SIG-M5 (cell line): ENCODE data around the gene RTKN.
"Not testable (repeated sequence)": the region's sequence is repeated elsewhere in the genome, so short reads cannot be mapped to it uniquely, and the experiment has no call there.

Experiments used
- DNase-seq: peaks from one replicate; lab custom pipeline; 2025; lab: John Stamatoyannopoulos, UW

Gene RTKN

DNA sequence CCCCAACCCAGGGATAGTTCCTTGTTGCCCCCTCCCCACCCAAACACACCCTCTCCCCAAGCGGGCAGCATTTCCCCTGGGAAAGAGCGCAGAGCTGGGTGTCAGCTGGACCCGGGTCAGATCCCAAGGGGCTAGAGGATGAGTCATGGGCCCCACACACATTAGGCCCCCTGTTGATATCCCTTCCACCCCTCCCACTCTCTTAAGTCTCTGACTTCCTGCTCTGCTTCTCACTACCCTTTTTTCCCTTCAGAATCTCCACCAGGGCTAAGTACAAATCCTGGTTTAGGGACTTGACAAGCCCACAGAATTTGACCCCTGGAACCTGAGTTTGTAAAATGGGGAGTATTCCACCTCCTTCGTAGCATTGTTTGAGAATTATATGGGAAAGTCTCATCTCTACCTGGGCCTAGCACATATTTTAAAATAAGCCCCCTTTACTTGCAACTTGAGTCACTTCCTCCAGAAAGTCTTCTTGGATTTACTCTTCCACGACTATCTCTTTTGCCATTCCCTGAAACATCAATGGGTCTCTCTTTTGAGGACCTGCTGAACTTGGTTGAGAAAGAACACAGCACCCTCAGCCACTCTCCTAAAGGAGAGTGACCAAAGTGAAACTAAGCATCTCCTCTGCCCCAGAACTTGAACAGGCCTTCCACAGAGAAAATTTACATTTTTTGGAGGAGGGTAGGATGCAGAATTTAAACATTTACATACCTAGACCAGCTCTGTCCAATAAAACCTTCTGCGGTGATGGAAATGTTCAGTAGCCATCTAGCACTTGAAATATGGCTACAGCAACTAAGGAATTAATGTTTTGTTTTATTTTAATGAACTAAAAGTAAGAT is 4.7 kb downstream of the RTKN start:
- DNase-seq = no peak

DNA sequence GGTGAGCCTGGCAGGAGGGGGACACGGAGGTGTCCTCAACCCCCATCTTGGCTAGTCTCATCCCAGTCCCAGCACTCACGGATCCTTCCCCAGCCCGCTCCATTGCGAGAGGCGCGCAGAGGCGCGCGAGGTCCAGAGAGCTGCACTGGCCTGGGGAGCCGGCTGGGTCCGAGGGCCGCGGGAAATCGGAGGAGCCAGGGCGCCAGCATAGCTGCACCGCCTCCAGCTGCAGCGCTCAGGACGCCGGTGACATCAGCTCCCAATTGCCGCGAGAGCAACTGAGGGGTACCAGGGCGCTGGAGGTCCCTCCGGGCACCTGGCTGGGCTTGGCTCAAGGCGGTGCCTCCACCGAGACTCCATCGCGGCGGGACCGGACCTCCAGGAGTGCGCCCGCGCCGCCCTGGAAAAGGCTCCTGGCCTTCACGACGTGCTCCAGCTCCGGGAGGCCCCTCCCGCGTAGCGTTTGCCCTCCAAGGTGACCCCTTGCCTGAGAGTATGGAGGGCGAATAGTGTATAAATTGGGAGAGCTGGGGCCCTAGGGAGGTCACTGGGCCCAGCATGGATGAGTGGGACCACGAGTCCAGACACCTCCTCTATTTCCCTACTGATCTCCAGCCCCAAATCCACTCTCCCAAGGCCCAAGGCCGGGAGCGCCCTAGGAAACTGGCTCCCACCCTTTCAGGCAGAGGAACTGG is 5.5 kb downstream of the RTKN start:
- DNase-seq = no peak

DNA sequence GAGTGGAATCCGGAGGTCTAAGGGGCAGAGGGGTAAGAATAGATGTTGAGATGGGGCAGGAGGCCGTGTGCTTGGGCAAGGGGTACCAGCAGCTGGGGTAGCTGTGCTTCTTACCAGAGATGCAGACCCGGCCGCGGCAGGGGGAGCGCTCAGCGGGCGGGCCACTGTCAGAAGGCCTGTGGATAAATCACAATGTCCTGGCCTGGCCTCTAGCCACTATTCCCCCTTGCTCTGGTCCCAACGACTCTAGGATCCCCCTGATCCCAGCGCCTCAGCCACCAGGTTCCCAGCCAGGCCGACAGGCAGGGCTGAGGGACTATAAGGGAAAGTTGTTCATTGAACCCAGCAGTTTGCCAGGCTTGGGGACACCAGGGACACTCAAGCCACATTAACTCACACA is 11.2 kb downstream of the RTKN start:
- DNase-seq = no peak

DNA sequence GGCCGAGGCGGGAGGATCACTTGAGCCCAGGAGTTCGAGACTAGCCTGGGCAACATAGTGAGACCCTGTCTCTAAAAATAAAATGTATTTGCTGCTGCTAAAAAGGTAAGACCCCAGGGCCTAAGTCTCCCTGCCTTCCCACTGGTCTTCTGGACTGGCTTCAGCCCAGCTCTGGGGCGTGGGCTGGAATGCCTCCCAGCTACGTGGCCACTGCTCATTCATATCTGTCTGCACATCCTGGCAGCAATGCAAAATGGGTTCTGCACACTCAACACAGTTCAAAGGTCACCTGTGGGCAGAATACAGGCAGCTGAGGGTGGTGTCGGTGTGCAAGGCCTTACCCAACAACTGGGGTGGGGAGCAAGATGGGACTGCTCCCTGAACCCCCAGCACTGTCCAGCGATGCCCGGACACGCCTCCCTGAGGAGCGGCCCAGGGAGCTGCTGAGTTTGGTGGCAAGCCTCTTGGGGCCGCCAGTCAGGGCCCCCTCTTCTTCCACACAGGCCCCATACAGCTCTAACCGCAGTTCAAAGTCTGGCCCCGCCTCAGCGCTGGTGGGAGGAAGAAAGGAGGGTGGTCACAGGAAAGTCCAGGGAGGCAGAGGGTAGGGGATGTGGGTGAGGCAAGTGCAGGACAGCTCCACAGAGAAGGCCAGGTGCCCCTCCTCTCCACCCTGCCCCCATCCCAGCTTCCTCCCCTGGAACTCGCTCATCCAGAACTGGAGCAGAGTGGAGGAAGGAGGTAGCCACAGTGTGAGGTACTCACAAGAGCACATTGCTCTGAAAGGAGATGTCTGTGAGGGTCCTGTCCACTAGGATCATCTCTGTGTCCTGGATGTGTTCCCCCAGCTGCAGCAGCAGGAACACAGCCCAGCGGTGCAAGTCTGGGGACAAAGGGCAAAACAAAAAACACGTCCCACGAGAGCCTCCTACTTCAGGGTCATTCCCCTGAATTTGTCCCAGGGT is 12.0 kb downstream of the RTKN start:
- no peak for DNase-seq

DNA sequence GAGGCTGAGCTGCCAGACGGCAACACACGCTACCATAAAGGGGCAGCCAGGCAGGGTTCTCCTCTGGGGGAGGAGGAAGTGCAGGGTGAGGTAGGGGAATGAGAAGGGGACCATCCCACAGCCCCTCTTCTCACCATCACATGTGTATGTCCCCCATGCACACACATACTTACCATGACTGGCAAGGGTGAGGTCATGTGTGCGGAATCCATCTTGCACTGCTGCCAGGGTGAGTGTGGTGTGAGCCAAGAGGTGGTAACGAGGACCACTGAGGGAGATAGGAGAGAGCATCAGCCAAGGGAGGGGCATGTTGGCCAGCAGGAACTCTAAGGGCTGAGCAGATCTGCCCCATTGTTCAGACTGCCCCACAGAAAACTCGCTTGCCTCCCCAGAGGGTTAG is 13.1 kb downstream of the RTKN start:
- DNase-seq = no peak

DNA sequence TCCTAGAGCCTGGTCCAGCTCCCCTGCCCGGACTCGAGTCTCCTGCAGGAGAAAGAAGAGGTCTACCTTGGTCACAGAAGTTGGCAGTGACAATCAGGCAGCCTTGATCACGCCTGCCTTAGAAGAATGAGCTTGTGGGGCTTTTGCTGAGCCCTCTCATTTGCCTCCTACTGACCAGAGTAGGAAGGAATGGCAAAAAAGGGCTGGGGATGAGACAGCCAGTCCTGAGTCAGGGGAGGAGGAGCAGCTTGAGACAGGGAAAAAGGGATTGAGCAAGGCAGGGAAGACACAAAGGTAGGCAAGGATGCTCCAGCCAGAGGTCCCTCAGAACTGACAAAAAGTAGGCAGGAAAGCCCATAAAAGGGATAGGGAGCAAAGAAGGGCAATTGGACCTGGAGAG is 14.2 kb downstream of the RTKN start:
- DNase-seq = no peak

DNA sequence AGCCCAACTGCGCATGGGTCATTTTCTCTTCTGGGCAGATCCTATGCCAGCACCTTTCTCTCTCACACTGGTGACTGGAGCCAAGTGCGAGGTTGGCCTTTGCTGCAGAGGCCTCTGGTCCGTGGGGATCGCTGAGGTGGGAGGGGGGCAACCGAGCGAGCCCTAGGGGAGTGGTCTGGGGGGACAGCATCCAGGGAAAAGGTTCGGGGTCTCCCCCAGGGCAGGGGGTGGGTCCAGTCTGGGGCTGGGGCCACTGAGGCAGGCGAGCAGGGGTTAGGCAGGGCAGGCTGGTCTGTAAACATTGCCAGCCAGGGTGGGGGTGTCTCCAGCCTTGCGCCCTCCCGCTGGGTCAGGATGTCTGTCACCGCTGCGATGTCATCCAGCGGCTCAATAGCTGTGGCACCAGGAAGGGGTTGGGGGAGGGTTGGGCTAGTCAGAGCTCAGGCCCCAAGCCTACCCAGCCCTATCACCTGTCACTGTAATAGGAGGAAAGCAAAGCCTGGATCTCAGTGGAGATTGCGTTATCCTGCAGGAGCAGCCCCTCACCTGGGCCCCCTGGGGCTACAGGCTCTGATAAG is 15.5 kb downstream of the RTKN start:
- DNase-seq = no peak

DNA sequence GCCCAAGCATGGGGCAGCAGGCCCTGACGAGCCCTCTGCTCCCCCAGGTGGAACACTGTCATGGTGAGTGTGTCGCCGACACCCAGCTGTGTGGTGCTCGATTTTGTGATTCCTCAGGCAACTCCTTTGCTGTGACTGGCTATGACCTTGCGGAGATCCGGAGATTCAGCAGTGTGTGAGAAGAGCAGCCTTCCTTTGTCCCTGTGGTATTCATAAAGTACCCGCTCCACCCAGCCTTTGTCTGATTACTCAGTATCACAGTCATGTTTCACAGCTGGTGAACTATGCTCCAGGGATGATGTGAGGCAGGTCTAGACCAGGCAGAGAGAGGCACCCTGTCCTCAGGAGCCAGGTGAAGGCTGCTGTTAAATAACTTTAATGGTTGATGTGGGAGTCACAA is 16.2 kb downstream of the RTKN start:
- no peak for DNase-seq

DNA sequence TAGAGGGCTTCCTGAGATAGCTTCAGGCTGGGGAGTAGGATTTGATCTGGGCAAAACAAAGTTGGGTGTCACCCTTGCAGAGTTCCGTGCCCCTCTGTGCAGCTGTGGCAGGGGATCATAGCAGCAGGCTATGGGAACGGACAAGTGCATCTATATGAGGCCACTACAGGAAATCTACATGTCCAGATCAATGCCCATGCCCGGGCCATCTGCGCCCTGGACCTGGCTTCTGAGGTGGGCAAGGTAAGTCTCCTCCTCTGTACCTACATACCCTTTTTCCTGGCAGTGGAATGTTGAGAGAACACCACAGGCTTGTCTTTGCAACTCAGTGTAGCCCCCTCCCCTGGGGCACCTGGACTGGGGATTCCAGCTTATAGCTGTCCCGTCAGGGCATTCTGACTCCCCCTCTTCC is 16.7 kb downstream of the RTKN start:
- no peak for DNase-seq

DNA sequence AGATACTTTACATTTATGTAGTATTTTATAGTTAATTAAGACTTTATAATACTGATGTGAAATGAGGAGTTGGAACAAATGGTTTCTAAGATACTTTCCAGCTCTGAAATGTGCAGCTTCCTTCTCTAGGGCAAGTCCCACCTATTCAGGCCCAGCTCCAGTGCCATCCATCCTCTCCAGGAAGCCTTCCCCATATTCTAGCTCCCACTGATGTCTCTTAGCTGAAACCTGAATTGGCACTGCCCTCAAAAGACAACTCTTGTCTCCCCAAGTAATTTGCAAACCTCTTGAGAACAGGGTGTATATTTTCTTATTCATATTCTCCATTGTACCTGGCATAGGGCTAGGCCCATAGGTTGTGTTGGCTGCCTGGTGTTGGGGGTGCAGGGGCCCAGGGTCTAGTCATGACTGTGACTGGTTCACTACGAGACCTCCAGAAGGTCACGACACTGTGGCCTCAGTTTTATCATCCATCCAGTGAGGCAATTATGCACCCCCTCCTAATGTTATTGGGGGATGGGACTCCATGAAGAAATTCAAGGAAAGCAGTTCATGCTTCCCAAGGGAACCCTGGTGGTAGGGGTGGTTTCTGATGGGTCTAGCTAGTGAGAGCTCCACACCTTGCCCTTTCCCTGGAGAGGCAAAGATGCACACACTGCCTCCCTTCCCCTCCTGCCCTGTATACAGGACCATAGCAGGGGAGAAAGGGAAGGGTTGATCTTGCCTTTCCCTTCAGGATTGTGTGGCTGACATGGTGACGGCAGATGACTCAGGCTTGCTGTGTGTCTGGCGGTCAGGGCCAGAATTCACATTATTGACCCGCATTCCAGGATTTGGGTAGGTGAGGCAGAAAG is 17.4 kb downstream of the RTKN start:
- DNase-seq = no peak

DNA sequence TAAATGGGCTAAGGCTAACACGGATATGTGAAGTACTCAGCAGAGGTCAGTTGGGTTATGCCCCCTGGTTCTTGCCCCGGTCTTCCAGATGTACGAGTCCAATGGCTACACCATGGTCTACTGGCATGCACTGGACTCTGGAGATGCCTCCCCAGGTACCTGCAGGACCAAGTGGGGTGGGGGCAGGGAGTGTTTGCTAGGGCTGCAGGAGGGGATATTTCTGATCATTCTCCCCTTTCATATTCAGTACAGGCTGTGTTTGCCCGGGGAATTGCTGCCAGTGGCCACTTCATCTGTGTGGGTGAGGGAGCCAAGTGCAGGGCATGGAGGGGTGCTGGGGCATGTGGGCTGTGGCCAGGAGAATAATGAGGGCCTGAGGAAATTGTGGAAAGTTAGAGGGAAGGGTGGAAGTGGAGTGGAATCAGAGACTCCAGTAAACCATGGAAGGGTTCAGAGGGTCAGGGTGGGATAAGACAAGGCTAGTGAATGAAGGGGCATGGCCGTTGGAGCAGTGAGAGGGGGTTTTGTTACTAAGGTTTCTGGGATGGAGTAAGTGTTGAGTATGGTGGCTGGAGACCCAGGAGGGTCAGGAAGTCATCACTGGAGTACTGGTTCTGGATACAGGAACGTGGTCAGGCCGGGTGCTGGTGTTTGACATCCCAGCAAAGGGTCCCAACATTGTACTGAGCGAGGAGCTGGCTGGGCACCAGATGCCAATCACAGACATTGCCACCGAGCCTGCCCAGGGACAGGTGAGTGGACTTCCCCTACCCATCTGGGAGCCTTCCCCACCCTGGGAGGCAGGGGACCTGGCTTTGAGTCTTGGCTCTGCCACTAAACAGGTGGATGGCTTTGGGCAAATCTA is 18.3 kb downstream of the RTKN start:
- DNase-seq = no peak

DNA sequence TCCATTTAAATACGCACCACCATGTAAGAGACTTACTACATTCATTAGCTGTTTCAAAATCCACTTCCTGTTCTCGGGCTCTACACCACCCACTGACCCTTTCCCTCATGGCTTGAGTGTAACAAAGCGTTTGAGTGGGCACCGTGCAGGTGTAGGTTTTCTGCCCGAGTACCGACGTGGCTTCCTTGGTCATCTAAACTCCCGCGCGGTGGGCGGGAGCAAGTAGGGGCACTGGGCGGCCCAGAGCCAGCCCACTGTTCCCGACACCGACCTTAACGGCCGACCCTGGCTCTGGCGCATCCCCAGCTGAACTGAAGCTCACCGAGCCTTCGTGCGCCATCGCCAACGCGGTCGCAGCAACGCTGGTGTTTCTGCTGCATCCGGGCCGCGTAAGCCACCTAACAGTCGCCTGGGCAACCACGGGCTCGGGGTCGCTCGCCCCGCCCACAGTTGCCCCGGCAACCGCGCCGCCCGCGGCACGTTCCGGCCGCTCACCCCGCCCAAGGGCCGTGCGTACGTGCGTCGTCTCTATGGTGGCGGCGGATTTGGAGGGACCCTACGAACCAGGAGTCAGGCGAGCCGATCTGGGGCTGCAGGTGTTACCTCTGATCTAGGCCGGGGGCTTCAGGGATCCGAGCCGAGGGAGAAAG is 20.4 kb downstream of the RTKN start, which contains the start of the genes C2orf81 and WDR54:
Gene C2orf81, minus strand, starts transcription at position 399 of the 650 bp plus-strand sequence. Its CDS starts 59 bp downstream, at position 340.
Gene WDR54, plus strand, starts transcription at position 510 of the 650 bp plus-strand sequence. CDS start 424 bp downstream, outside the sequence.
- DNase-seq = peak; percentile 58

DNA sequence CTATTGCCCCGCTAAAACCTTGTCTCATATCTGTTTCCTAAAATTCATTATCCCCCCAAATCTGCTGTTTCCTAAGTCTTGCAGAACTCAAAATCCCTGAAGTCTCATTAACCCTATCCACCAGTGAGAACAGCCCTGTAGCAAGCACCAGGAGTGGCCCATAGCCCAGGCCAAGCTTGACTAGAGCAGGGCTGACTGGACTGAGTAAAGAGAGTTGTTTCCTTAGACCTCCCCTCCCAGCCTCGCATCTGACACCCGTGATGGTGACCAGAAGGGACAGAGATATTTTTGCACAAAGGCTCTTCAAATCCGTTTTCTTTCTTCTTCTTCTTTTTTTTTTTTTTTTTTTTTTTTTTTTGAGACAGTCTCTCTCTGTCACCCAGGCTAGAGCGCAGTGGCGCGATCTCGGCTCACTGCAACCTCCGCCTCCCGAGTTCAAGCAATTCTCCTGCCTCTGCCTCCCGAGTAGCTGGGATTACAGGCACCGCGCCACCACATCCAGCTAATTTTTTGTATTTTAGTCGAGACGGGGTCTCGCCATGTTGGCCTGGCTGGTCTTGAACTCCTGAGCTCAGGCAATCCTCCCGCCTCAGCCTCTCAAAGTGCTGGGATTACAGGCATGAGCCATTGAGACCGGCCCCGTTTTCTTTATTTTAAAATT is 21.2 kb downstream of the RTKN start:
- not testable (repeated sequence) for DNase-seq

DNA sequence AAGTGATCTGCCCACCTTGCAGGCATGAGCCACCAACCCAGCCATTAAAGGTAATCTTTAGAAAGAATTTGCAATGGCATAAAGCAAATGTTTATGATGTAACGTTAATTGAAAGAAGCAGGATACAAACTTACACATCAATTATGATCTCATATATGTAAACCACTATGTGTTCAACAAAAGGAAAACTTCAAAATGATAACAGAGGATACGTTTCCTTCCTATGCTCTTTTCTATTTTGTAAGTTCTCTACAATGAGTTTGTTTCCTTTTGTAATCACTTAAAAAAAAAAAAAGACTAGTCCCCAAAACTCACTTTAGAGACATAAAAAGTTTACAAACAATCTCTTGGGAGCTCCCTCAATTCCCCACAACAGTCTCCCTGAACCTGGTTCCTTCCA is 21.7 kb downstream of the RTKN start:
- no peak for DNase-seq

DNA sequence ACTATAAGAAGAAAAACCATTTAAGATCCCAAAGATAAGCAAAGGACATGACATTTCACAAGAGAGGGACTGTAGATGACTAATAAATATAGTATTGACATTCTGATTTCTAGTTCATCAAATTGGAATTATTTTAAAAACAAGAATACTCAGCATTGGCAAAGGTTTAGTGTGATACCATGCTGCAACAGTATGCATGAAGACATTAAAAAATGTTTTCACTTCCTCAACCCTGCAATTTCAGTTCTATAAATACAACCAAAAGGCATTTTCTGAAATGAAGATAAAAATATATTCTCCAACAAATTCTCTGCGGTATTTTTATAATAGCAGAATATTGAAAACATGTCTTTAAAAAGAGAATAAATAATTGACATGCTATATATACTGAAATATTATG is 22.4 kb downstream of the RTKN start:
- no peak for DNase-seq

DNA sequence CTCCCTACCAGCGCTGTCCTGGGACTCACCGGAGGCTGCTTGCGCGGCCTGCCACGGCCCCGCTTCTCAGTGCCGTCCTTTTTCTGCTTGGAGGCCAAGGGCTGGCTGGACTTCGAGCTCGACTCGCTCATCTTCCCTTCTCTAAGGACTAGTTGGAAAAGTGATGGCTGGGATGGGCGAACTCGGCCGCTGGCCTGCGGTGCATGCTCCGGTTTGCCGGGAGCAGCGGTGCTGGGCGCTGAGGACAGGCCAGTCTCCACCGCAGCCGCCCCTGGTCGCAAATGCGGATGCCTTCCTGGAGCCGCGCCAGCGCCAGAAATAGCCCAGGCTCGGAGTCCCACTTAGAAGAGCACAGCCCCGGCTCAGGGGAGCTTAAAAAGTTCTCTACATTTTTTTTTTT is 23.4 kb downstream of the RTKN start:
- DNase-seq = no peak

DNA sequence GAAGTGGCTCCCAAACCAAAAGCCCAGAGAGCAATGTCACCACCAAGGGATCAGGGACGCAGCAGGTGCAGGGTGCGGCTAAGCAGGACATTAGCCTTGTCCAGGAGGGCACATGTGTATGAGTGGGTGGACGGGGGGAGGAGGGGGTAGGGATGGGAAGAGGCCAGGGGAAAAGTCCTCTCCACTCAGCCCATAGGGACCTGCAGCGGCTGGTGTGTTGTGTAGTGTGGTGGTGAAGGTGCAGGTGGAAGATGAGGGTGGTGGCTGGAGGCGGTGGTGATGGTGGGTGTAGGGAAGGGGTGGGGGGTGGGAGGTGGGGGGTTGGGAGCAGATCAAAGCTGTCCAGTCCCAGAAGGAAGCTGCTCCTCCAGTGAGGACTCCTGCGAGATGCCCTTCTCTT is 24.0 kb downstream of the RTKN start:
- no peak for DNase-seq

DNA sequence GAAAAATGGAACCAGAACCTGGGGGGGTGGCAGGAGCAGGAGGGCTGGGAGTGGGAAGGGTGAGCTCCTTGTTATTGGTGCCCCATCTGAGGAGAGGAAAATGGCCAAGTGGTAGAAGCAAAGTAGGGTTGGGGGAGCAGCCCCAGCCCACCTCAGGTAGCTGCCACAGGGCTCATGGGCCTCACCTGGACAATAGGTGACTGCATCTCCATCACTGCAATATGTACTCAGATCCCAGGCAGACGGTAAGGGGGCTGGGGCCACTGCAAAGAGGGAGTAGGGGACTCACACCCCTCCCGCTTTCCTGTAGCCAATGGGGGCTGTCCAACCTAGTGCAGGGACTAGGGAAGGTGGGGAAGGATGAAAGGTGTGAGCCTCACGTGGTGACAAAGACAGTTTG is 24.5 kb downstream of the RTKN start:
- no peak for DNase-seq

DNA sequence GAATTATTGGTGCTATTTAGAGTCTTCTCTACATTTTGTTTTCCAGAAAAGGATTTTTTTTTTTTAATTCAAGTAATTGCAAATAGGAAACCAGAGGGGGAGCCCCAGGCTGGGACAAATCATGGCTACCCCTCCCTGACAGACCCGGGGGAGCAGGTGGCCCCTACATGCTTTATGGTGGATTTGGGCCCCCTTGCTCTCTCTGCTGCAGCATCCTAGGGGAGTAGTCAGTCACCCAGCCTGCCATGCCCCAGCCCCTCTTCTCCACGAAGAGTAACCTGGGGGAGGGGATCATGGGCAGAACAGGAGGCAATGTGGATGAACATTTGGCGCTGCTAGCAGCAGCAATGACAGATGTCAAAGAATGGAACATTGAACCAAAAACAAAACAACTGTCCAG is 25.0 kb downstream of the RTKN start:
- DNase-seq = no peak
